HEK293 (cell line): ENCODE results near the gene POLD1.

Experiments used
- EGR2 ChIP-seq: fragments of 450-650 bp; formaldehyde crosslinking; IDR thresholded peaks from 2 replicates; pipeline ENCODE4 v1.5.1; 2016; ENCODE audit warnings: low read depth, missing biosample characterization, missing genetic modification characterization
- KLF9 ChIP-seq: fragments of 450-650 bp; formaldehyde crosslinking; IDR thresholded peaks from 2 replicates; pipeline ENCODE4 v1.5.1; 2016; ENCODE audit warnings: missing biosample characterization, missing genetic modification characterization, low read depth
- OVOL3 ChIP-seq: fragments of 450-650 bp; formaldehyde crosslinking; IDR thresholded peaks from 2 replicates; pipeline ENCODE4 v1.5.1; 2016; ENCODE audit warnings: missing biosample characterization, missing genetic modification characterization
- SP3 ChIP-seq: fragments of 450-650 bp; formaldehyde crosslinking; IDR thresholded peaks from 2 replicates; pipeline ENCODE4 v1.5.1; 2016; ENCODE audit warnings: missing biosample characterization, missing genetic modification characterization
- ZBTB8A ChIP-seq: fragments of 450-650 bp; formaldehyde crosslinking; IDR thresholded peaks from 2 replicates; pipeline ENCODE4 v1.5.1; 2016; ENCODE audit warnings: missing biosample characterization, missing genetic modification characterization
- ZFHX2 ChIP-seq: fragments of 450-650 bp; formaldehyde crosslinking; conservative IDR thresholded peaks from 2 replicates; pipeline ENCODE4 v1.5.1; 2016; ENCODE audit warnings: missing biosample characterization, missing genetic modification characterization
- ZFP69B ChIP-seq: fragments of 450-650 bp; formaldehyde crosslinking; IDR thresholded peaks from 2 replicates; pipeline ENCODE4 v1.5.1; 2016; ENCODE audit warnings: missing biosample characterization, missing genetic modification characterization
- ZNF121 ChIP-seq: fragments of 450-650 bp; formaldehyde crosslinking; IDR thresholded peaks from 2 replicates; pipeline ENCODE4 v1.5.1; 2016; ENCODE audit warnings: missing biosample characterization, missing genetic modification characterization
- ZNF302 ChIP-seq: fragments of 450-650 bp; formaldehyde crosslinking; IDR thresholded peaks from 2 replicates; pipeline ENCODE4 v1.5.1; 2016; ENCODE audit warnings: missing biosample characterization, missing genetic modification characterization, low read depth
- ZNF416 ChIP-seq: fragments of 450-650 bp; formaldehyde crosslinking; IDR thresholded peaks from 2 replicates; pipeline ENCODE4 v1.5.1; 2016; ENCODE audit warnings: missing biosample characterization, missing genetic modification characterization
- ZNF530 ChIP-seq: fragments of 450-650 bp; formaldehyde crosslinking; IDR thresholded peaks from 2 replicates; pipeline ENCODE4 v1.5.1; 2016; ENCODE audit warnings: low read depth, missing biosample characterization, missing genetic modification characterization
- ZNF555 ChIP-seq: fragments of 450-650 bp; formaldehyde crosslinking; conservative IDR thresholded peaks from 2 replicates; pipeline ENCODE4 v1.5.1; 2017; ENCODE audit warnings: missing biosample characterization, mild to moderate bottlenecking, missing genetic modification characterization, inconsistent platforms
- ZNF626 ChIP-seq: fragments of 450-650 bp; sonication (Bioruptor Pico); formaldehyde crosslinking; IDR thresholded peaks from 2 replicates; pipeline ENCODE4 v1.5.1; 2018; ENCODE audit warnings: missing biosample characterization, missing genetic modification characterization, inconsistent platforms
- ZNF830 ChIP-seq: fragments of 450-650 bp; IDR thresholded peaks from 2 replicates; pipeline ENCODE4 v1.5.0; 2018; ENCODE audit warnings: missing biosample characterization, missing genetic modification characterization, low read depth, mild to moderate bottlenecking, moderate library complexity
- ZSCAN23 ChIP-seq: fragments of 450-650 bp; formaldehyde crosslinking; IDR thresholded peaks from 2 replicates; pipeline ENCODE4 v1.5.1; 2016; ENCODE audit warnings: missing biosample characterization, missing genetic modification characterization
- TF ChIP-seq, protein P1 (sequence below): fragments of 450-650 bp; formaldehyde crosslinking; IDR thresholded peaks from 2 replicates; pipeline ENCODE4 v1.5.1; 2016; ENCODE audit warnings: missing biosample characterization, missing genetic modification characterization
- TF ChIP-seq, protein P2 (sequence below): fragments of 450-650 bp; formaldehyde crosslinking; IDR thresholded peaks from 2 replicates; pipeline ENCODE4 v1.5.1; 2017; ENCODE audit warnings: missing biosample characterization, missing genetic modification characterization
- TF ChIP-seq, protein P3 (sequence below): fragments of 450-650 bp; formaldehyde crosslinking; IDR thresholded peaks from 2 replicates; pipeline ENCODE4 v1.5.1; 2017; ENCODE audit warnings: missing biosample characterization, missing genetic modification characterization
- TF ChIP-seq, protein P4 (sequence below): fragments of 450-650 bp; formaldehyde crosslinking; conservative IDR thresholded peaks from 2 replicates; pipeline ENCODE4 v1.5.1; 2016; ENCODE audit warnings: low read depth, missing biosample characterization, missing genetic modification characterization
- TF ChIP-seq, protein P5 (sequence below): fragments of 450-650 bp; formaldehyde crosslinking; IDR thresholded peaks from 2 replicates; pipeline ENCODE4 v1.5.1; 2016; ENCODE audit warnings: missing biosample characterization, missing genetic modification characterization
- TF ChIP-seq, protein P6 (sequence below): fragments of 450-650 bp; formaldehyde crosslinking; IDR thresholded peaks from 2 replicates; pipeline ENCODE4 v1.5.1; 2016; ENCODE audit warnings: missing biosample characterization, missing genetic modification characterization
- TF ChIP-seq, protein P7 (sequence below): fragments of 450-650 bp; formaldehyde crosslinking; IDR thresholded peaks from 2 replicates; pipeline ENCODE4 v1.5.1; 2016; ENCODE audit warnings: missing biosample characterization, missing genetic modification characterization

Gene POLD1

DNA sequence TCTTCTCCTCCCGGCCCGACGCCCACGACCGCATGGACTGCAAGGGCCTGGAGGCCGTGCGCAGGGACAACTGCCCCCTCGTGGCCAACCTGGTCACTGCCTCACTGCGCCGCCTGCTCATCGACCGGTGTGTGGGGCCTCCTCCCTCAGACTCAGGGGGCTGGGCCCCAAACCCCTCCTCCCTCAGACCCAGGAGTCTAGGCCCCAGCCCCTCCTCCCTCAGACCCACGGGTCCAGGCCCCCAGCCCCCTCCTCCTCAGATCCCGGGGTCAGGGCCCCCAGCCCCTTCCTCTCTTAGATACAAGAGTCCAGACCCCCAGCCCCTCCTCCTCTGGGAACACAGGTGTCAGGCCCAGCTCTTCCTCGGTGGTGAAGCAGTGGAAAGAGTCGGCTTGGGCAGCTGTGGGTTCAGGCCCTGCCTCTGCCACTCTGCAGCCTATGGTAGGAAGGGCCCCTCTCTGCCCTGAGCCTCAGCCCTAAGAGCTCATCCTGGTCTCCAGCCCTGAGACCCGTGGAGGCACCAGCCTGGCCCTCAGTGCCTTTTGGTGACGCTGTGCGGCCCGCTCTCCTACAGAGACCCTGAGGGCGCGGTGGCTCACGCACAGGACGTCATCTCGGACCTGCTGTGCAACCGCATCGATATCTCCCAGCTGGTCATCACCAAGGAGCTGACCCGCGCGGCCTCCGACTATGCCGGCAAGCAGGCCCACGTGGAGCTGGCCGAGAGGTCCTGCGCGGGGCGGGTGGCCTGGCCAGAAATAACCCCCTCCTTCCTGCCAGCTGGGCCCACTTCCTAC, 30.9 kb downstream of the POLD1 start (continued):
- TF ChIP-seq ZSCAN23 (tag by site-specific recombination) = no peak
- TF ChIP-seq, protein P1, sequence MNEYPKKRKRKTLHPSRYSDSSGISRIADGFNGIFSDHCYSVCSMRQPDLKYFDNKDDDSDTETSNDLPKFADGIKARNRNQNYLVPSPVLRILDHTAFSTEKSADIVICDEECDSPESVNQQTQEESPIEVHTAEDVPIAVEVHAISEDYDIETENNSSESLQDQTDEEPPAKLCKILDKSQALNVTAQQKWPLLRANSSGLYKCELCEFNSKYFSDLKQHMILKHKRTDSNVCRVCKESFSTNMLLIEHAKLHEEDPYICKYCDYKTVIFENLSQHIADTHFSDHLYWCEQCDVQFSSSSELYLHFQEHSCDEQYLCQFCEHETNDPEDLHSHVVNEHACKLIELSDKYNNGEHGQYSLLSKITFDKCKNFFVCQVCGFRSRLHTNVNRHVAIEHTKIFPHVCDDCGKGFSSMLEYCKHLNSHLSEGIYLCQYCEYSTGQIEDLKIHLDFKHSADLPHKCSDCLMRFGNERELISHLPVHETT (tag by site-specific recombination) = no peak
- no peak for TF ChIP-seq ZNF626
- TF ChIP-seq, protein P2, sequence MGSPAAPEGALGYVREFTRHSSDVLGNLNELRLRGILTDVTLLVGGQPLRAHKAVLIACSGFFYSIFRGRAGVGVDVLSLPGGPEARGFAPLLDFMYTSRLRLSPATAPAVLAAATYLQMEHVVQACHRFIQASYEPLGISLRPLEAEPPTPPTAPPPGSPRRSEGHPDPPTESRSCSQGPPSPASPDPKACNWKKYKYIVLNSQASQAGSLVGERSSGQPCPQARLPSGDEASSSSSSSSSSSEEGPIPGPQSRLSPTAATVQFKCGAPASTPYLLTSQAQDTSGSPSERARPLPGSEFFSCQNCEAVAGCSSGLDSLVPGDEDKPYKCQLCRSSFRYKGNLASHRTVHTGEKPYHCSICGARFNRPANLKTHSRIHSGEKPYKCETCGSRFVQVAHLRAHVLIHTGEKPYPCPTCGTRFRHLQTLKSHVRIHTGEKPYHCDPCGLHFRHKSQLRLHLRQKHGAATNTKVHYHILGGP = no peak
- peak; percentile 42; the same call in 1 of the 2 replicates for TF ChIP-seq ZFP69B (tag by site-specific recombination)
- peak; percentile 76 for TF ChIP-seq EGR2 (tag by site-specific recombination)
- no peak for TF ChIP-seq ZNF555
- TF ChIP-seq, protein P3, sequence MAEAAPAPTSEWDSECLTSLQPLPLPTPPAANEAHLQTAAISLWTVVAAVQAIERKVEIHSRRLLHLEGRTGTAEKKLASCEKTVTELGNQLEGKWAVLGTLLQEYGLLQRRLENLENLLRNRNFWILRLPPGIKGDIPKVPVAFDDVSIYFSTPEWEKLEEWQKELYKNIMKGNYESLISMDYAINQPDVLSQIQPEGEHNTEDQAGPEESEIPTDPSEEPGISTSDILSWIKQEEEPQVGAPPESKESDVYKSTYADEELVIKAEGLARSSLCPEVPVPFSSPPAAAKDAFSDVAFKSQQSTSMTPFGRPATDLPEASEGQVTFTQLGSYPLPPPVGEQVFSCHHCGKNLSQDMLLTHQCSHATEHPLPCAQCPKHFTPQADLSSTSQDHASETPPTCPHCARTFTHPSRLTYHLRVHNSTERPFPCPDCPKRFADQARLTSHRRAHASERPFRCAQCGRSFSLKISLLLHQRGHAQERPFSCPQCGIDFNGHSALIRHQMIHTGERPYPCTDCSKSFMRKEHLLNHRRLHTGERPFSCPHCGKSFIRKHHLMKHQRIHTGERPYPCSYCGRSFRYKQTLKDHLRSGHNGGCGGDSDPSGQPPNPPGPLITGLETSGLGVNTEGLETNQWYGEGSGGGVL (tag by site-specific recombination) = no peak
- peak; percentile 26; the same call in 1 of the 2 replicates for TF ChIP-seq KLF9
- 0 out of 2 replicates have a peak, but pooled peaks have one; percentile 8 for TF ChIP-seq ZBTB8A (tag by site-specific recombination)
- TF ChIP-seq, protein P4, sequence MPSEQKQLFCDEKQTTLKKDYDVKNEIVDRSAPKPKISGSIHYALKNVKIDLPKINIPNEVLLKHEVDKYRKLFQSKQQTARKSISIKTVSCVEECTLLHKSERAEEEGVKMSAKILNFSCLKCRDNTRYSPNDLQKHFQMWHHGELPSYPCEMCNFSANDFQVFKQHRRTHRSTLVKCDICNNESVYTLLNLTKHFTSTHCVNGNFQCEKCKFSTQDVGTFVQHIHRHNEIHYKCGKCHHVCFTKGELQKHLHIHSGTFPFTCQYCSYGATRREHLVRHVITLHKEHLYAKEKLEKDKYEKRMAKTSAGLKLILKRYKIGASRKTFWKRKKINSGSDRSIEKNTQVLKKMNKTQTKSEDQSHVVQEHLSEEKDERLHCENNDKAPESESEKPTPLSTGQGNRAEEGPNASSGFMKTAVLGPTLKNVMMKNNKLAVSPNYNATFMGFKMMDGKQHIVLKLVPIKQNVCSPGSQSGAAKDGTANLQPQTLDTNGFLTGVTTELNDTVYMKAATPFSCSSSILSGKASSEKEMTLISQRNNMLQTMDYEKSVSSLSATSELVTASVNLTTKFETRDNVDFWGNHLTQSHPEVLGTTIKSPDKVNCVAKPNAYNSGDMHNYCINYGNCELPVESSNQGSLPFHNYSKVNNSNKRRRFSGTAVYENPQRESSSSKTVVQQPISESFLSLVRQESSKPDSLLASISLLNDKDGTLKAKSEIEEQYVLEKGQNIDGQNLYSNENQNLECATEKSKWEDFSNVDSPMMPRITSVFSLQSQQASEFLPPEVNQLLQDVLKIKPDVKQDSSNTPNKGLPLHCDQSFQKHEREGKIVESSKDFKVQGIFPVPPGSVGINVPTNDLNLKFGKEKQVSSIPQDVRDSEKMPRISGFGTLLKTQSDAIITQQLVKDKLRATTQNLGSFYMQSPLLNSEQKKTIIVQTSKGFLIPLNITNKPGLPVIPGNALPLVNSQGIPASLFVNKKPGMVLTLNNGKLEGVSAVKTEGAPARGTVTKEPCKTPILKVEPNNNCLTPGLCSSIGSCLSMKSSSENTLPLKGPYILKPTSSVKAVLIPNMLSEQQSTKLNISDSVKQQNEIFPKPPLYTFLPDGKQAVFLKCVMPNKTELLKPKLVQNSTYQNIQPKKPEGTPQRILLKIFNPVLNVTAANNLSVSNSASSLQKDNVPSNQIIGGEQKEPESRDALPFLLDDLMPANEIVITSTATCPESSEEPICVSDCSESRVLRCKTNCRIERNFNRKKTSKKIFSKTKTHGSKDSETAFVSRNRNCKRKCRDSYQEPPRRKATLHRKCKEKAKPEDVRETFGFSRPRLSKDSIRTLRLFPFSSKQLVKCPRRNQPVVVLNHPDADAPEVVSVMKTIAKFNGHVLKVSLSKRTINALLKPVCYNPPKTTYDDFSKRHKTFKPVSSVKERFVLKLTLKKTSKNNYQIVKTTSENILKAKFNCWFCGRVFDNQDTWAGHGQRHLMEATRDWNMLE (tag by site-specific recombination) = no peak
- no peak for TF ChIP-seq ZNF830 (tag by site-specific recombination)
- TF ChIP-seq SP3 = peak; percentile 45
- no peak for TF ChIP-seq ZNF302
- TF ChIP-seq, protein P5, sequence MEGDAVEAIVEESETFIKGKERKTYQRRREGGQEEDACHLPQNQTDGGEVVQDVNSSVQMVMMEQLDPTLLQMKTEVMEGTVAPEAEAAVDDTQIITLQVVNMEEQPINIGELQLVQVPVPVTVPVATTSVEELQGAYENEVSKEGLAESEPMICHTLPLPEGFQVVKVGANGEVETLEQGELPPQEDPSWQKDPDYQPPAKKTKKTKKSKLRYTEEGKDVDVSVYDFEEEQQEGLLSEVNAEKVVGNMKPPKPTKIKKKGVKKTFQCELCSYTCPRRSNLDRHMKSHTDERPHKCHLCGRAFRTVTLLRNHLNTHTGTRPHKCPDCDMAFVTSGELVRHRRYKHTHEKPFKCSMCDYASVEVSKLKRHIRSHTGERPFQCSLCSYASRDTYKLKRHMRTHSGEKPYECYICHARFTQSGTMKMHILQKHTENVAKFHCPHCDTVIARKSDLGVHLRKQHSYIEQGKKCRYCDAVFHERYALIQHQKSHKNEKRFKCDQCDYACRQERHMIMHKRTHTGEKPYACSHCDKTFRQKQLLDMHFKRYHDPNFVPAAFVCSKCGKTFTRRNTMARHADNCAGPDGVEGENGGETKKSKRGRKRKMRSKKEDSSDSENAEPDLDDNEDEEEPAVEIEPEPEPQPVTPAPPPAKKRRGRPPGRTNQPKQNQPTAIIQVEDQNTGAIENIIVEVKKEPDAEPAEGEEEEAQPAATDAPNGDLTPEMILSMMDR (tag by site-specific recombination) = peak; percentile 84
- TF ChIP-seq, protein P6, sequence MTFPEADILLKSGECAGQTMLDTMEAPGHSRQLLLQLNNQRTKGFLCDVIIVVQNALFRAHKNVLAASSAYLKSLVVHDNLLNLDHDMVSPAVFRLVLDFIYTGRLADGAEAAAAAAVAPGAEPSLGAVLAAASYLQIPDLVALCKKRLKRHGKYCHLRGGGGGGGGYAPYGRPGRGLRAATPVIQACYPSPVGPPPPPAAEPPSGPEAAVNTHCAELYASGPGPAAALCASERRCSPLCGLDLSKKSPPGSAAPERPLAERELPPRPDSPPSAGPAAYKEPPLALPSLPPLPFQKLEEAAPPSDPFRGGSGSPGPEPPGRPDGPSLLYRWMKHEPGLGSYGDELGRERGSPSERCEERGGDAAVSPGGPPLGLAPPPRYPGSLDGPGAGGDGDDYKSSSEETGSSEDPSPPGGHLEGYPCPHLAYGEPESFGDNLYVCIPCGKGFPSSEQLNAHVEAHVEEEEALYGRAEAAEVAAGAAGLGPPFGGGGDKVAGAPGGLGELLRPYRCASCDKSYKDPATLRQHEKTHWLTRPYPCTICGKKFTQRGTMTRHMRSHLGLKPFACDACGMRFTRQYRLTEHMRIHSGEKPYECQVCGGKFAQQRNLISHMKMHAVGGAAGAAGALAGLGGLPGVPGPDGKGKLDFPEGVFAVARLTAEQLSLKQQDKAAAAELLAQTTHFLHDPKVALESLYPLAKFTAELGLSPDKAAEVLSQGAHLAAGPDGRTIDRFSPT (tag by site-specific recombination) = peak; percentile 84
- no peak for TF ChIP-seq OVOL3
- TF ChIP-seq ZFHX2 (tag by site-specific recombination) = peak; percentile 91
- no peak for TF ChIP-seq ZNF121 (tag by site-specific recombination)
- TF ChIP-seq, protein P7, sequence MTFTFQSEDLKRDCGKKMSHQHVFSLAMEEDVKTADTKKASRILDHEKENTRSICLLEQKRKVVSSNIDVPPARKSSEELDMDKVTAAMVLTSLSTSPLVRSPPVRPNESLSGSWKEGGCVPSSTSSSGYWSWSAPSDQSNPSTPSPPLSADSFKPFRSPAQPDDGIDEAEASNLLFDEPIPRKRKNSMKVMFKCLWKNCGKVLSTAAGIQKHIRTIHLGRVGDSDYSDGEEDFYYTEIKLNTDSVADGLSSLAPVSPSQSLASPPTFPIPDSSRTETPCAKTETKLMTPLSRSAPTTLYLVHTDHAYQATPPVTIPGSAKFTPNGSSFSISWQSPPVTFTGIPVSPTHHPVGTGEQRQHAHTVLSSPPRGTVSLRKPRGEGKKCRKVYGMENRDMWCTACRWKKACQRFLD = no peak
- TF ChIP-seq ZNF530 (tag by site-specific recombination) = no peak
- no peak for TF ChIP-seq ZNF416 (tag by site-specific recombination)
